ENCODE measurements around the gene SLC7A8.

Gene SLC7A8

DNA sequence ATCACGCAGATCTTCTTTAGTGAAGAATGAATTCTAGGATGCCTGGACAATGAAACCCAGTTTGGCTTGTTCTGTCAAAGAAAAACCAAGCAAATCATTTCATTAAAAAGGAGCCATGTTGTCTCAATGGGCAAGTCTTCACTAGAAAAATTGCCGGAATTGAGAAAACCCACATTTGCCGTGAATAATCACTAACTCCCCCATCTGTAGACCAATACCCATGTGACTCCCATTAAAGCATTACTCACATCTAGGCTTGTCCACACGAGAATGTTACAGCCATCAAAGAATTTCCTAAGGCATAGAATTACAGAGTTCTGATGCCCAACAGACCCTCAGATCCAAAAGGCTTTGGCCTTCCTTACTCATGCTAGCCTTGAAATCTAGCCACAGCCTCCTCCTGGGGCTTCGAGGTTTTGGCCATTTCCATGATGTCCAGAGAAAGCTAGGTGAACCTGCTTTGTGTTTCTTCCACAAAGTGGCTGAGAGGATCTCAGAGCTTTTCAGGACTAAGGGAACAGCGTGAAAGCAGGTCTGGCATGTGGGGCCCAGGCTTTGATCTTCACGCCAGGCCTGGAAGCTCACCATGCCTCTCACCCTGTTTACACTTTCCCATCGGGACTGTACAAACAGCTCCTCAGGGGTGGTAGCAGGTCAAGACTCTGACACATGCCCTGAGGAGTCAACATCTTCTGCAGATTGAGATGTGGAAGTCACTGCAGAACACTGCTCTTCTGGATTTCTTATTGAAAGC, 12.1 kb downstream of the SLC7A8 start:
- 80 to 84% methylated on average over 7 to 8 of the region's 8 CpGs for WGBS, 2 experiments (ENCODE audit: insufficient coverage in 2 of 2)
- peak overlapping the region; percentile 43 for H3K27ac ChIP-seq (ENCODE audit: low read depth, low read length, severe bottlenecking)

DNA sequence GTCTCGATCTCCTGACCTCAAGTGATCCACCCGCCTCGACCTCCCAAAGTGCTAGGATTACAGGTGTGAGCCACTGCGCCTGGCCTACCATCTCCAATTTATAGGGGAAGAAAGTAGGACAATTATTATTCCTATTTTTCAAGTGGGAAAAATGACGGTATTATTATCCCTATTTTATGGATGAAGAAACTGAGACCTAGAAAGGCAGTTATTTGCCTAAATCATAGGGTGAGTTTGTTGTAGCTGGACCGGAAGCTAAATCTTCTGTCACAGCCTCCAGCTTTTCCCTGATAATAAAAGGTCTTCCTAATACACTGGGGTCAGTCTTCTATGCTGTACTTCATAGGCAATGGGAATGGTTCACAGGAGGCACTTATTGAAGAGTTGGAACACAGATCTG, 13.8 kb downstream of the SLC7A8 start:
- WGBS, 2 experiments (ENCODE audit: insufficient coverage in 2 of 2): 81 to 100% methylated on average over 4 of the region's 6 CpGs
- Histone ChIP-seq H3K36me3 (ENCODE audit: control insufficient read depth, insufficient read depth, low read length) (no peaks in the 10 kb centered on the region), H3K4me3 (ENCODE audit: extremely low read depth, insufficient read depth, low read length, poor library complexity, severe bottlenecking) (no peak overlapping the region), H3K9me3 (ENCODE audit: control insufficient read depth, low read length) (no peaks in the 10 kb centered on the region), H3K4me1 (ENCODE audit: control insufficient read depth, insufficient read depth, low read length, poor library complexity, severe bottlenecking) (peaks cover 10% of the 10 kb centered on the region), H3K27ac (ENCODE audit: low read depth, low read length, severe bottlenecking) (no peak overlapping the region)

More for the DNA sequence above, 12.1 kb downstream of the SLC7A8 start:
- H3K9me3 ChIP-seq (ENCODE audit: control insufficient read depth, low read length): no peaks in the 10 kb centered on the region
- H3K36me3 ChIP-seq (ENCODE audit: control insufficient read depth, insufficient read depth, low read length): no peaks in the 10 kb centered on the region
- H3K4me3 ChIP-seq (ENCODE audit: extremely low read depth, insufficient read depth, low read length, poor library complexity, severe bottlenecking): no peak overlapping the region
- H3K4me1 ChIP-seq (ENCODE audit: control insufficient read depth, insufficient read depth, low read length, poor library complexity, severe bottlenecking): peaks cover 14% of the 10 kb centered on the region

DNA sequence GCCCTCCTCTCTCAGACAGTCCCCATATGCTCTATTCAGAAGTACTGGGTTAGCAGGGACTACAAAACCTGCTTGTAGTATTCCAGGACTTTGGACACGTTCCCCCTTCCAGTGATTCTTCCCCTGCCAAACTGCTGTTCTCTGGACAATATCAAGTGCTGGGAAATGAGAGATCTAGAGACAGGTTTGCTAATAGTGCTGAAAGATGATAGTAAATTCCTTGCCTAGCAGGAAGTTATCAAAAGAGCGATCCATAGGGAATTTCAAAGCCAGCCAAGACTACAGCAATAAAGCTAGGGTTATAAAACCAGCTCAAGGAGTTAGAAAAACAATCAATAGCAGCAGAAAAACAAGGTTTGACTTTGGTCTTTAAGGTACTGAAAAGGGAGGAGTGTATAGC, 15.2 kb downstream of the SLC7A8 start:
- H3K36me3 ChIP-seq (ENCODE audit: control insufficient read depth, insufficient read depth, low read length): no peaks in the 10 kb centered on the region
- no peaks in the 10 kb centered on the region for H3K9me3 ChIP-seq (ENCODE audit: control insufficient read depth, low read length)
- no peak overlapping the region for H3K4me3 ChIP-seq (ENCODE audit: extremely low read depth, insufficient read depth, low read length, poor library complexity, severe bottlenecking)
- H3K4me1 ChIP-seq (ENCODE audit: control insufficient read depth, insufficient read depth, low read length, poor library complexity, severe bottlenecking): peaks cover 2% of the 10 kb centered on the region
- H3K27ac ChIP-seq (ENCODE audit: low read depth, low read length, severe bottlenecking): no peak overlapping the region
- WGBS, 2 experiments (ENCODE audit: insufficient coverage in 2 of 2): 80% methylated on average over 1 of the region's 2 CpGs; no CpG with 5 or more reads in 1 of the 2 experiments

DNA sequence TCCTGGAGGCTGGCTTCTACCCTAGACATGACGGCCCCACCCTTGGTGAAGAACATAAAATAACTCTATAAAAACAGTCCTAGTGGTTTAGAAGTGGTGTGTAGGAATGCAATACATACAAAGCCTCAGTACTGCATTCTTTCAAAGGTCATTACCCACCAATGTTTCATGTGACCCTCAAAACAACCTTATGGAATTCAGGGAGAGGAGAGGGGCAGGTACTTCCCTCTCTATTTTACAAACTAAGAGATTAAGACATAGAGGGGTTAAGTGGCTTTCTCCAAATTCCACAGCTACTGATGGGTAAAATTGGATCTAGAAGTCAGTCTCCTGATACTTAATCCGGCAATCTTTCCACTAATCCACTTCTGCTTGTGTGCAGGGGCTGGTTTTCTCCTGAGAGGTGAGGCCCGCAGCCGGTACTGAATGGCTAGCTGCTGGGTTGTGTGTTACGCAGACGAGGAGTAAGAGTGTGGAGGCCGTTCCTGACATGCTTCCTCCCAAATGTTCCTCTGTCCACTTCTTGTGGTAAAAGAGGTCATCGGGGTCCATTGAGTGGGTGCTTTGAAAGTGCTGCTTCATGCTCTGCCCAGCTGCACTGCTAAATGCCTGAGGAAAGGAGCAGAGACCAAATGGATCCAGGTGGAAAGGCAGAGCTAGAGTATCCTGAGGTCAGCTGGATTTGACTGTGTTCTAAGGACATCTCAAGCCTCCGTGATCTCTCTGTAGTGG, 16.2 kb downstream of the SLC7A8 start:
- WGBS, 2 experiments (ENCODE audit: insufficient coverage in 2 of 2): 87 to 95% methylated on average over 6 to 7 of the region's 9 CpGs
- Histone ChIP-seq H3K4me3 (ENCODE audit: extremely low read depth, insufficient read depth, low read length, poor library complexity, severe bottlenecking) (no peak overlapping the region), H3K4me1 (ENCODE audit: control insufficient read depth, insufficient read depth, low read length, poor library complexity, severe bottlenecking) (peaks cover 7% of the 10 kb centered on the region), H3K9me3 (ENCODE audit: control insufficient read depth, low read length) (no peaks in the 10 kb centered on the region), H3K36me3 (ENCODE audit: control insufficient read depth, insufficient read depth, low read length) (no peaks in the 10 kb centered on the region), H3K27ac (ENCODE audit: low read depth, low read length, severe bottlenecking) (no peak overlapping the region)

DNA sequence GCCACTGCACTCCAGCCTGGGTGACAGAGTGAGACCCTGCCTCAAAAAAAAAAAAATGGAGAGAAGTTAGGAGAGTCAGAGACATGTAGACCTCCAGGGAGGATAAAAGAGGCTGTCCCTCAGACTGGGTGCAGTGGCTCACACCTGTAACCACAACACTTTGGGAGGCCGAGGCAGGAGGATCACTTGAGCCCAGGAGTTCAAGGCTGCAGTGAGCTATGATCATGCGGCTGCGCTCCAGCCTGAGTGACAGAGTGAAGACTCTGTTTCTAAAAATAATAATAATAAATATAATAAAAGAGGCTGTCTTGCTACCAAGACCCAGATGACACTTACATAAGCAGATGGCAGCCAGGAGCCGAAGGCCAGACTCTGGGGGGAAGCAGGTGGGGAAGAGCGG, 18.5 kb downstream of the SLC7A8 start:
- H3K27ac ChIP-seq (ENCODE audit: low read depth, low read length, severe bottlenecking): no peak overlapping the region
- H3K36me3 ChIP-seq (ENCODE audit: control insufficient read depth, insufficient read depth, low read length): no peaks in the 10 kb centered on the region
- peaks cover 18% of the 10 kb centered on the region for H3K4me1 ChIP-seq (ENCODE audit: control insufficient read depth, insufficient read depth, low read length, poor library complexity, severe bottlenecking)
- H3K4me3 ChIP-seq (ENCODE audit: extremely low read depth, insufficient read depth, low read length, poor library complexity, severe bottlenecking): no peak overlapping the region
- H3K9me3 ChIP-seq (ENCODE audit: control insufficient read depth, low read length): no peaks in the 10 kb centered on the region
- WGBS, 2 experiments (ENCODE audit: insufficient coverage in 2 of 2): 90 to 93% methylated on average over 2 to 3 of the region's 5 CpGs

DNA sequence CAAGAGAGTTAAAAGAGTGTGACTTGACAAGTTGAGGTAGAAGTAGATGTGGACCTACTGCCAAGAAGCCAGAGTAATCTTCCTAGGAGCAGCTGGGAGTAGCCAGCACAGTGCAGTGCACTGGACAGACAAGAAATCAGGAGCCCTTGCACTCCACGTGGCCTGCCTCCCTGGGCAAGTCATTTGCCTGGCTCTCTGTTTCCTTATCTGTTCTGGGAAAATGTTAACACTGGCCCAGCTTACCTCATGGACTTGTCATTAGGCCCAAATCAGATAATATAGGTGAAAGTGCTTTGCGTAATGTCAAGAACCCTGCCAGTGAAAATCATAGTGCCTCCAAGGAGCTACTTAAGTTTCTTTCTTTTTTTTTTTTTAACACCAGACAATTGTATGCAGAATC, 19.2 kb downstream of the SLC7A8 start:
- Histone ChIP-seq H3K4me1 (ENCODE audit: control insufficient read depth, insufficient read depth, low read length, poor library complexity, severe bottlenecking) (peaks cover 25% of the 10 kb centered on the region), H3K27ac (ENCODE audit: low read depth, low read length, severe bottlenecking) (no peak overlapping the region), H3K36me3 (ENCODE audit: control insufficient read depth, insufficient read depth, low read length) (no peaks in the 10 kb centered on the region), H3K9me3 (ENCODE audit: control insufficient read depth, low read length) (no peaks in the 10 kb centered on the region), H3K4me3 (ENCODE audit: extremely low read depth, insufficient read depth, low read length, poor library complexity, severe bottlenecking) (no peak overlapping the region)
- 86 to 87% methylated on average over 1 of the region's 2 CpGs for WGBS, 2 experiments (ENCODE audit: insufficient coverage in 2 of 2)

DNA sequence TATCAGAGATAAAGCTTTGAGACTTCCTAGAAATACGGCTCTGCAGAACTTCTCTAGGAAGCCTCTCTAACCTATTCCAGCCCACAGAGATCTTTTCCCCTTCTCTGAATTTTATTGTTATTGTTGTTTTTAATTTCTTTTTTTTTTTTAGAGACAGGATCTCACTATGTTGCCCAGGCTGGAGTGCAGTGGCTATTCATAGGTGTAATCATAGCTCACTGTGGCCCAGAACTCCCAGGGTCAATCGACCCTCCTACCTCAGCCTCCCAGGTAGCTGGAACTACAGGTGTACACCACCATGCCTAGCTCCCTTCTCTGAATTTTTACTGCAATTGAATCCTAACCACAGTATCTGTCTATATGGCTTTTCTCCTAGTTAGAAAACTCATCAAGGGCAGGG, 19.6 kb downstream of the SLC7A8 start:
- Histone ChIP-seq H3K4me3 (ENCODE audit: extremely low read depth, insufficient read depth, low read length, poor library complexity, severe bottlenecking) (no peak overlapping the region), H3K36me3 (ENCODE audit: control insufficient read depth, insufficient read depth, low read length) (no peaks in the 10 kb centered on the region), H3K27ac (ENCODE audit: low read depth, low read length, severe bottlenecking) (no peak overlapping the region), H3K4me1 (ENCODE audit: control insufficient read depth, insufficient read depth, low read length, poor library complexity, severe bottlenecking) (peaks cover 27% of the 10 kb centered on the region), H3K9me3 (ENCODE audit: control insufficient read depth, low read length) (no peaks in the 10 kb centered on the region)
- 89 to 100% methylated on average over 1 of the region's 2 CpGs for WGBS, 2 experiments (ENCODE audit: insufficient coverage in 2 of 2)

DNA sequence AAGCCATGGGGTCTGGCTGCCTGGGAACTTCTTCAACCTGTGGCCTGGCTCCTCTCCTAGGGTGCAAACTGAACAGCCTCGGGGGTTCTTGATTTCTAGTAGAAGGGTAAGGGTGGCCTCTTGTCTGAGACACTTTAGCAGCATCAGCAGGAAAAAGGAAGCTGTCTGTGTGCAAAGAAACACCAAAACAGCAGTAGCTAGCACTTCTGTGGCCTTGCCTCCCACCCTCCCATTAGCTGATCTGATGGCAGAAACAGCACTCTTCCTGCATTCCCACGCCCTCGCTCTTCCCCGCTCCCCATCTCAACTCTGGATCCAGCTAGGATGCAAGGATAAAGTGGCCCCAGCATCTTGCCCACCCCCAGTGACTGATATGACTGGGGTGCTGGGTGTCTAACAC, 20.7 kb downstream of the SLC7A8 start:
- H3K4me1 ChIP-seq (ENCODE audit: control insufficient read depth, insufficient read depth, low read length, poor library complexity, severe bottlenecking): peaks cover 27% of the 10 kb centered on the region
- no peaks in the 10 kb centered on the region for H3K9me3 ChIP-seq (ENCODE audit: control insufficient read depth, low read length)
- no peak overlapping the region for H3K4me3 ChIP-seq (ENCODE audit: extremely low read depth, insufficient read depth, low read length, poor library complexity, severe bottlenecking)
- 89 to 94% methylated on average over 4 of the region's 4 CpGs for WGBS, 2 experiments (ENCODE audit: insufficient coverage in 2 of 2)
- no peak overlapping the region for H3K27ac ChIP-seq (ENCODE audit: low read depth, low read length, severe bottlenecking)
- no peaks in the 10 kb centered on the region for H3K36me3 ChIP-seq (ENCODE audit: control insufficient read depth, insufficient read depth, low read length)

DNA sequence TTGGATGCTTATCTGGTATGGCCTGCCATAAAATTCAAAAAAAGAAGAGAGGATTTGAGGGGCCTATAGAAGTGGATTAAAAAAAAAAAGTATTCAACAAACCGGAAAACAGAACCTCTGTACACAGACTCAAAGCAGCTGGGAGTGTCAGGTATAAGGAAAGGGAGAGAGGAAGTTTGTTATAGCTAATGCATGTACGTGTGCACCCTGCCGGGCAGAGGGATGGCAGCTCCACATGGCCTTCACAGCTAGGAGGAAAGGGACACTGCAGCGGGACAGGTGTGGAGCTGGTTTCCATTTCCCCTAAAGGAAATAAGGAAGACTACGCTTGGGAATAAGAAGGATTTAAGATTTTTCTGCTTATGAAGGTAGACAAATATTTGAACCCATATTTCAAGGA, 21.5 kb downstream of the SLC7A8 start:
- Histone ChIP-seq H3K9me3 (ENCODE audit: control insufficient read depth, low read length) (no peaks in the 10 kb centered on the region), H3K4me1 (ENCODE audit: control insufficient read depth, insufficient read depth, low read length, poor library complexity, severe bottlenecking) (peaks cover 27% of the 10 kb centered on the region), H3K27ac (ENCODE audit: low read depth, low read length, severe bottlenecking) (no peak overlapping the region), H3K36me3 (ENCODE audit: control insufficient read depth, insufficient read depth, low read length) (no peaks in the 10 kb centered on the region), H3K4me3 (ENCODE audit: extremely low read depth, insufficient read depth, low read length, poor library complexity, severe bottlenecking) (no peak overlapping the region)
- WGBS, 2 experiments (ENCODE audit: insufficient coverage in 2 of 2): 90 to 96% methylated on average over 3 of the region's 5 CpGs

DNA sequence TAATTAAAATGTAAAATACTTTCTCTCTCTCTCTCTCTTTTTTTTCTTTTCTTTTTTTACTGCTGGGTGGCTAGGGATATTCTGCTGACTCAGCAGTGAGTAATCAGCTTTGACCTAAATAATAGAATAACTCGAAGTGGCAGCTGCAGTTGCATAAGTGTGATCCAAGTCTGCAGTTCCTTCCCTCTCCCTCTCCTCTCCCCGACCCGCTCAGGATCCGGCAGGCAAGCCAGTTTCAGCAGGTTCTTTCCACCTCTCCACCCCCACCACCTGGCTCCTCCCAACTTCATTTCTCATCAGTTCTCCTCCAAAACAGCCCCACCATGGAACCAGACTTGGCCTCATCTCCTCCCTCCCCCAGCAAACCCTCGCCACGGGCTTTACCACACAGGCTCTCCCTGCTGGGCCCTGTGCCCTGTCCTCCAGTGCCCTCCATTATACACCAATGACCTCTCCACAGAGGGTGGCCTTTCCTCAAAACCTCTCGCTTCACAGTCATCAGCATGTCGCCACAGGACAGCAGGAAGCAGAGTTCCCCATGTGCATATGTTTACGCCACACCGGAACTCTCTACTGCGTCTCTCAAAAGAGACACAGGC, 22.4 kb downstream of the SLC7A8 start:
- no peaks in the 10 kb centered on the region for H3K9me3 ChIP-seq (ENCODE audit: control insufficient read depth, low read length)
- H3K27ac ChIP-seq (ENCODE audit: low read depth, low read length, severe bottlenecking): peak overlapping the region; percentile 45
- peaks cover 27% of the 10 kb centered on the region for H3K4me1 ChIP-seq (ENCODE audit: control insufficient read depth, insufficient read depth, low read length, poor library complexity, severe bottlenecking)
- WGBS, 2 experiments (ENCODE audit: insufficient coverage in 2 of 2): 25 to 36% methylated on average over 7 to 9 of the region's 11 CpGs
- H3K36me3 ChIP-seq (ENCODE audit: control insufficient read depth, insufficient read depth, low read length): no peaks in the 10 kb centered on the region
- no peak overlapping the region for H3K4me3 ChIP-seq (ENCODE audit: extremely low read depth, insufficient read depth, low read length, poor library complexity, severe bottlenecking)

Measured in mesodermal cell (in vitro differentiated cells).